Activated T-cell treated with anti-CD3 and anti-CD28 coated beads, Interleukin-2, amount 50 U/mL, for 48 hours (primary cell): Measurements from ENCODE around the gene FOXJ3.

ENCODE experiments used
- DNase-seq, 2 experiments: peaks; one replicate each; pipeline ENCODE4 v3.0.0-alpha.2; 2020

FOXJ3 gene

DNA sequence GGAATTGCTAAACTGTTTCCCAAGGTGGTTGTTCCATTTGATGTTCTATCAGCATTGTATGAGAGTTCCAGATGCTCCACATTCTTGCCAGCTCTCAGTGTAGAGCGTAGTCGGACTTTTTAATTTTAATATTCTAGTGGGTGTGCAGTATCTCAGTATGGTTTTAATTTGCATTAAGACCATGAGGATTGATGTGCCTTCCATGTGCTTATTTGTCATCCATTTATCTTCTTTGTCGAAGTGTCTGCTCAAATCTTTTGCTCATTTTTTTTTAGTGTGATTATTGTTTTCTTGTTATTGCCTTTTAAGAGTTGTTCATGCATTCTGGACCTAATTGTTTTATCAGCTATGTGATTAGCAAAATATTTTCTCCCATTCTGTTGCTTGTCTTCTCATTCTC is 195.6 kb downstream of the FOXJ3 start:
- no peak for DNase-seq

DNA sequence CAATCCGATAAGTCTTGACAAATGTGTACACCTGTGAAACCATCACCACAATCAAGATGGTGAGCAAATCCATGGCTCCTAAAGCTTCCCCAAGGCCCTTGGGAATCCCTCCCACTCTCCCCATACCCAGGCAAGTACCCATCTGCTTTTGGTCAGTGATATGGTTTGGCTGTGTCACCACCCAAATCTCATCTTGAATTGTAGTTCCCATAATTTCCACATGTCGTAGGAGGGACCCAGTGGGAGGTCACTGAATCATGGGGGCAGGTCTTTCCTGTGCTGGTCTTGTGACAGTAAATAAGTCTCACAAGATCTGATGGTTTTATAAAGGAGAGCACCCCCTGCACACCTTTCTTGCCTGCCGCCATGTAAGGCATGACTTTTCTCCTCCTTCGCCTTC is 196.4 kb downstream of the FOXJ3 start:
- DNase-seq: no peak

DNA sequence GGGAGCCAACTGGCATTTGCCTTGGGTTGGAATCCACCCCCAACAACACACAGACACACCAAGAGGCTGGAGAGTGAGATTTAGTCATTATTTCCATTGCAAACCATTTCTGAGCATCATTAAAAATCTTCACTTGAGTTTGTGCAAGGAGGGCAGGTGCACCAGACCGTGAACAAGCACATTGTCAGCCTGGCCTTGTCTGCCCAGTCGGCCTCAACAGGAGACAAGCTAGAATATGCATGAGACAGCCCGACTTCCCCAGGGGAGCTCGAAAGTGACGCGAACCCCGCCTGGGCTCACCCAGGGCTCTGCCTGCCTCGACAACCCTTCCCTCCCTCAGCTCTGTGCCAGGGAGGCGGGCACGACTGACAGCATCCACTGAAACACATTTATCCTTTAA is 197.3 kb downstream of the FOXJ3 start:
- no peak for DNase-seq

DNA sequence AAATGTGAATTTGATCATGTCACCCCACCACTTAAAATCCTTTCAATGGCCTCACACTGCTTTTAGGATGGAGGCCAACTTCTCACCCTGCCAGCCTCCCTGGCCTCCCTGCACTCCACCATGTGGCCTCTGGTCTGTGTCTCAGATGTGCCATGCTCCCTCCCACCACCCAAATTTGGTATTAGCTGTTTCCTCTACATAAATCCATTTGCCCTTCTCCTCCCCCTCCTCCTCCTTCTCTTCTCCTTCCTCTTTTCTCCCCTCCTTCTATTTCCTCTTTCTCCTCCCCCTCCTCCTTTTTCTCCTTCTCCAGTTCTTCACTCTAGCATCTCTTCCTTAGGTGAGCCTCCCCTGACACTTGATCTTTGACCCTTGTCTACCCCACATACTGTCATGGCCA is 198.6 kb downstream of the FOXJ3 start:
- DNase-seq: no peak

DNA sequence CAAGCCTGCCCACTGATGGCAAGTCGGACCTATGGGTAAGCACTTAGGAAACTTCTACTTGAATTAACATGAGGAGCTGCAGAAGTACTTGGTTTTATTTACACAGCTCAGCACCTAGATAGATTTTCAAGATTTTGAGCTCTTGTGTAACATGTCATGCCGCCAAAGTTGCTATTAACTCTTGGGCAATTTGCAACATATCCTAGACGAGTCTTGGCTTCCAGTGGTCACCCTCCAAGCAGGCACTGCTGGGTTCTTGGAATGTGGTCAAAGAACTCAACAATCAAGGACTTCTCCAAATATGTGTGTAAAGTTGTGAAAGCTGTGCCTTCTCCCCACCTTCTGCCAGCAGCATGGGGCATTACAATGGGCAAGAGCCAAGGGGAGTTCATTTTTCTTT is 199.6 kb downstream of the FOXJ3 start:
- DNase-seq: no peak

DNA sequence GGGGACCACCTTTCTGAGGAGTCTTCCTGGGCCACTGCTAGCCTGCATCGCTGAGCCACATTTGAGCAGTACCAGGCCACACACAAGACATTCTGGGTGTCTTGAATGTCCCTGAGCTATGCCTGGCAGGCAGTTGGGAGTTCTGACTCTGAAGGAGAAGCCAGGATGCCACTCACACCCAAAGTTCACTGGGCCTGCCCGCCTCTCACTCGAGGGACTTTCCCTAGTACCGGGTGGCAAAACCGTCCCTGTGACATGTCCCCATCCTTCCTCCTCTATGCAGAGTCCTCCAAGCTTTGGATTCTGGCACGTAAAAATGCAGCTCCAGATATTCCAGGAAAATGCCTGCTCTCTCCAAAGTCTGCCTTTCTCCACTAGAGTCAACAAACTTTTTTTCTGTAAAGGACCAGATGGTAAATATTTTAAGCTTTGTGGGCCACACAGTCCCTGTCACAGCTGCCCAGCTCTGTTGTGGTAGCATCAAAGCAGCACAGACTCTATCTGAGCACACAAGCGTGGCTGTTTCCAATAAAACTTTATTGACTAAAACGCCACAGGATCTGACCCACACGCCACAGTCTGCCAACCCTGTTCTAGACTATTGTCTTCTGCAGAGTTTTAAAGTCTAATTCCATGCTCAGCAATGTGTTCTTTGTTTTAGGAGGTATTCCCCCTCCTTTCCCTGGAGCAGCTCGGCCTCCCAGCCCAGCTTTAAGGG is 201.1 kb downstream of the FOXJ3 start:
- DNase-seq: no peak

DNA sequence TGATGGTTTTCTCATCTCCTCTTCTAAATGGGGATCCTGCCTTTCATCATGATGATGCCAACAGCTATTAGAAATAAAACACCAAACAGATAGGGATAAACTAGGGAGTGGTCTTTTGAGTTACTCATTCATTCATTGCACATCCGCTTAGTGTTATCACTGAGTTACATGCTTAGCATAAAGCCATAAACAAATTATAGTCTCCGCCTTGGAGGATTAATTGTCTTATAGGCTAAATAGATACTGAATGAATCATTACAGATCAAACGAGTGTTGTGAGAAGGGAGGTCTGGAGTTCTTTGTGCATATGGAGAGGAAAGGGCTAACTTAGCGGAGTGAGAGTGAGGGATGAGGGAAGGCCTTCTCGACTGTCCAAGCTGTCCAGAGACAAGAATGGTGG is 201.6 kb downstream of the FOXJ3 start:
- no peak for DNase-seq

DNA sequence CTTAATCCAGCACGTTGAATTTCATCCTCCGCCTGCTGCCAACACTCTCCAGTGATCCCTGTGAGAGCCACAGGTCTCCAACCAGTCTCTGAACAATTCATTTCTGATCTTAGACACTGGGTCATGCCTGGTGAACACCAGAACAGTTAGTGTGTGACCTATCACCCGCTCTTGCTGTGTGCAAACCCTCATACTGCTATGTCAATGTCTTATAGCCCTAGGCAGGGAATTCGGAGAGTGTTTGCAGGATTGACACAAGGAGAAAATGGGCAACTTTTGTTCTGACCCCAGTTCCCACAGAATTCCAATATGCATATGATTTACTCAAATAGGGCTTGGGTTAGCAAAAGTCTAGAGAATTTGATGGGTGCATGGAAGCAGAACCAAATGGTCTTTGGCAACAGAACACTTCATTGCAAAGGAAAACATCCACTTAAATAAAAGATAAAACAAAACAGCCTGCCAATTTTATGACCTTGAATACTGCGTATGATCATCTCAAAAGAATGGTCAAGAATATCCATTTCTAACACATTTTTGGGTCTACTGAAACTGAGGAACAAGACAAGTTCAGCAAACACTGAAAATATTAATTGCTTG is 204.9 kb downstream of the FOXJ3 start:
- DNase-seq: no peak

DNA sequence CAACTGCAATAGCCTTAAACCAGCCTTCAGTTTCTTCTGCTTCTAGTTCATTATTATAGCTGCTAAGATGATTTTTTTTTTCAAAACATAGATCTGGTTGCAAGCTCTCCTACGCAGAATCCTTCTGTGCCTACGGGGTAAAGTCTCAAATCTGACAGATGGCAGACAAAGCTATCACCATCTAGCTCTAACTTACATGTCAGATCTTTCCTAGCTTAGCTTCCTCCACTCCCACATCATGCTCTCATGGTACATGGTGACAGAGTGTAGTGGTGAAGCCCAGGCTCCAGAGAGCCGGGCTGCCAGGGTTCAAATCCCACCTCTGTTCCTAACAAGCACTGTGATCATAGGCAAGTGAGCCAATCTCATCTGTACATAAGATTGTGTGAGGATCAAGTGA is 206.1 kb downstream of the FOXJ3 start:
- no peak for DNase-seq

DNA sequence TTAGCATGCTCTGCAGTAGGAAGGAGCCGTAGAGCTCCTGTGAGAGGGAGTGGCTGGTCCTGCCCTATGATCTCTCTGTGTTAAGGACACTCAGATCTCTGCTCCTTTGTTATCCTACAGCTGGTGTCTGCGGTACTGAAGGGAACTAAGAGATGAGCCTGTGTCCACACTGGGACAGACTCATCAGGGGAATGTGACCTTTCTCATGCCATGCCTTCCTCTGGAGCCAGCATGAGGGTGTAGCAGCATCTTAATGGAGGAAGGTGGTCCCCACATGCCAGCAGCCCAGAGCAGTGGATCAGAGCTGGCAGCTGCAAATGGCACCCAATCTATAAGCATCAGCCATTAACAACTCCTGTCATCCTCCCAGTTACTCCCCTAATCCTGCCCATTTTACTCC is 206.5 kb downstream of the FOXJ3 start:
- no peak for DNase-seq

DNA sequence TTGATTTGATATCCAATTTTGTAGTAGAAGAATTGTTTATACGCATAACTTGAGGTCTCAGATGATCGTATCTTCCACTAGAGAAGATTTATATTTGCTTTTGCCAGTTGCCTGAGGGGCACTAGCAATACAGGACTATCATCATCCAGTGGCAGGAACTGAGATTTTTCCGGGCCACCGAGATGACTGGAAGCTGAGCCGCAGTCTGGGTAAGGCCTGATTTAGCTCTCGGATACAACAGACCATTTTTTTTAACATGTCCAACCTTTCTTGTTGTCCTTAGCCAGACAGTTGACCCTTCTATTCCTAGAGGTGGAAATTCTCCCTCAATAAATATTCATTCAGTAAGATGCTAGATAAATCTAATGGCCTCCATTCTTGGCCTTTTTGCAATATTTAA is 207.3 kb downstream of the FOXJ3 start:
- no peak for DNase-seq
